ENCODE data around the gene KRT83. TPM values are rescaled to one million over a fixed set of nuclear protein-coding genes. Genes with fewer than 3 reads are reported as not detected.
A peak's percentile ranks its signal among the peaks of the same experiment; 100 is the strongest.
"Not testable (repeated sequence)": the region's sequence is repeated elsewhere in the genome, so short reads cannot be mapped to it uniquely, and the experiment has no call there.

The KRT83 gene
- total and polyA plus RNA-seq, 2 of the 13 experiments (the other 11 are each of a cell fraction or from before 2014, with no cell fraction given), result not detected

GRCh38 chr12:52346593-52346992 is 25.4 kb upstream of the KRT83 start:
- DNase-seq (ENCODE audit: low spot score), result no peak
- Histone ChIP-seq H3K9me3 (ENCODE audit: low read length) (no peaks in the 10 kb centered on the region), H3K4me3 (replicated peaks in 1 of 3; ENCODE audit: insufficient read depth in 1 of 3, low read depth in 2 of 3, low read length in 3 of 3) (no peak overlapping the region), H3K4me2 (ENCODE audit: low read depth, low read length) (no peak overlapping the region), H3K36me3 (replicated peaks in 1 of 2; ENCODE audit: control insufficient read depth in 1 of 2, insufficient read depth in 2 of 2, low read length in 2 of 2) (no peaks in the 10 kb centered on the region), H3K4me1 (ENCODE audit: insufficient read depth, low read length) (peaks cover 10% of the 10 kb centered on the region), H3K79me2 (ENCODE audit: insufficient read depth, low read length) (no peaks in the 10 kb centered on the region), H2AFZ (ENCODE audit: low read length) (no peak overlapping the region), H3K9ac (ENCODE audit: insufficient read depth, low read depth, low read length) (no peak overlapping the region), H3K27me3 (ENCODE audit: control insufficient read depth in 1 of 2, insufficient read depth in 2 of 2, low read length in 2 of 2) (peaks cover 2 to 33% of the 10 kb centered on the region in 2 experiments), H4K20me1 (ENCODE audit: insufficient read depth, low read length) (no peaks in the 10 kb centered on the region), H3K27ac (ENCODE audit: extremely low read length, insufficient read depth, low read length) (no peak overlapping the region)
- POLR2A ChIA-PET, result no interaction called here
- in situ Hi-C loops (cut with HindIII; ENCODE audit: extremely low pct_ligation_motif_present, low pct_unique_long_range_greater_than_20kb) (no loop called here), intact Hi-C loops (cut with micrococcal nuclease; ENCODE audit: unreplicated experiment) (no loop called here)
- CTCF ChIA-PET (ENCODE audit: low intra/inter-chr PET ratio, low total read pairs), result no interaction called here
- TF ChIP-seq RBAK (CRISPR knock-in tag; IDR thresholded peaks at IDR 0.05), result no peak
- no peak for TF ChIP-seq ZNF569 (CRISPR knock-in tag; IDR thresholded peaks at IDR 0.05; ENCODE audit: borderline replicate concordance)
- BruUV-seq (replicated peaks), result no TSS peak
- WGBS (ENCODE audit: low lambda C conversion rate), result 0% methylated on average over 4 of the region's 4 CpGs
- FAIRE-seq, result no peak
- ATAC-seq, result peak; percentile 37; the same call in 2 of the 3 replicates

- not testable (repeated sequence) for BruUV-seq (replicated peaks); H3K4me2 ChIP-seq (ENCODE audit: low read depth, low read length)
- 42% methylated on average over 5 of the region's 8 CpGs for WGBS (ENCODE audit: low lambda C conversion rate)
These were observed 23.8 kb upstream of the KRT83 start for GRCh38 chr12:52345041-52345440.

DNA sequence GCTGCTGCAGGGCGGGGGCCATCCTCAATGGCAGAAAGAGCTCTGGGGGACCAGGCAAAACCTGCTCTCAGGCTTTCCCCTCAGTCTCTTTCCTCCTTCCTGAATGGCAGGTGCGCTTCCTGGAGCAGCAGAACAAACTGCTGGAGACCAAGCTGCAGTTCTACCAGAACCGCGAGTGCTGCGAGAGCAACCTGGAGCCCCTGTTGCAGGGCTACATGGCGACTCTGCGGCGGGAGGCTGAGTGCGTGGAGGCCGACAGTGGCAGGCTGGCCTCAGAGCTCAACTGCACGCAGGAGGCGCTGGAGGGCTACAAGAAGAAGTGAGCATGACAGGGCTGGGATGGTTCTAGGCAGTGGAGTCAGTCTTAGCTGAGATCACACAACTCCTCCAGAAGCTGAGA is 22.9 kb upstream of the KRT83 start:
- Histone ChIP-seq H3K4me3 (replicated peaks in 1 of 3; ENCODE audit: insufficient read depth in 1 of 3, low read depth in 2 of 3, low read length in 3 of 3) (no peak overlapping the region), H3K9ac (ENCODE audit: insufficient read depth, low read depth, low read length) (no peak overlapping the region), H3K27ac (ENCODE audit: extremely low read length, insufficient read depth, low read length) (no peak overlapping the region), H3K9me3 (ENCODE audit: low read length) (no peaks in the 10 kb centered on the region), H3K36me3 (replicated peaks in 1 of 2; ENCODE audit: control insufficient read depth in 1 of 2, insufficient read depth in 2 of 2, low read length in 2 of 2) (no peaks in the 10 kb centered on the region), H3K4me2 (ENCODE audit: low read depth, low read length) (no peak overlapping the region), H2AFZ (ENCODE audit: low read length) (no peak overlapping the region), H3K4me1 (ENCODE audit: insufficient read depth, low read length) (peaks cover 10% of the 10 kb centered on the region), H3K27me3 (ENCODE audit: control insufficient read depth in 1 of 2, insufficient read depth in 2 of 2, low read length in 2 of 2) (peaks cover 3 to 34% of the 10 kb centered on the region in 2 experiments), H4K20me1 (ENCODE audit: insufficient read depth, low read length) (no peaks in the 10 kb centered on the region), H3K79me2 (ENCODE audit: insufficient read depth, low read length) (no peaks in the 10 kb centered on the region)
- no peak for DNase-seq (ENCODE audit: low spot score)
- 59% methylated on average over 6 of the region's 12 CpGs for WGBS (ENCODE audit: low lambda C conversion rate)
- no peak for ATAC-seq
- in situ Hi-C loops (cut with HindIII; ENCODE audit: extremely low pct_ligation_motif_present, low pct_unique_long_range_greater_than_20kb) (no loop called here), intact Hi-C loops (cut with micrococcal nuclease; ENCODE audit: unreplicated experiment) (no loop called here)
- ChIA-PET CTCF (ENCODE audit: low intra/inter-chr PET ratio, low total read pairs) (no interaction called here), POLR2A (no interaction called here)
- BruUV-seq (replicated peaks), result no TSS peak
- no peak for FAIRE-seq
- TF ChIP-seq SIX4 (CRISPR knock-in tag; IDR thresholded peaks at IDR 0.05), result no peak
- TF ChIP-seq PHF21A (CRISPR knock-in tag; IDR thresholded peaks at IDR 0.05), result no peak
- TF ChIP-seq LCORL (IDR thresholded peaks at IDR 0.05), result no peak
- TF ChIP-seq LCORL (CRISPR knock-in tag; IDR thresholded peaks at IDR 0.05), result no peak
- no peak for TF ChIP-seq ZNF839 (CRISPR knock-in tag; IDR thresholded peaks at IDR 0.05; ENCODE audit: borderline replicate concordance)
- no peak for TF ChIP-seq ONECUT2 (CRISPR knock-in tag; IDR thresholded peaks at IDR 0.05)
- TF ChIP-seq ZSCAN21 (CRISPR knock-in tag; IDR thresholded peaks at IDR 0.05; ENCODE audit: borderline replicate concordance), result no peak
- TF ChIP-seq, protein P1, sequence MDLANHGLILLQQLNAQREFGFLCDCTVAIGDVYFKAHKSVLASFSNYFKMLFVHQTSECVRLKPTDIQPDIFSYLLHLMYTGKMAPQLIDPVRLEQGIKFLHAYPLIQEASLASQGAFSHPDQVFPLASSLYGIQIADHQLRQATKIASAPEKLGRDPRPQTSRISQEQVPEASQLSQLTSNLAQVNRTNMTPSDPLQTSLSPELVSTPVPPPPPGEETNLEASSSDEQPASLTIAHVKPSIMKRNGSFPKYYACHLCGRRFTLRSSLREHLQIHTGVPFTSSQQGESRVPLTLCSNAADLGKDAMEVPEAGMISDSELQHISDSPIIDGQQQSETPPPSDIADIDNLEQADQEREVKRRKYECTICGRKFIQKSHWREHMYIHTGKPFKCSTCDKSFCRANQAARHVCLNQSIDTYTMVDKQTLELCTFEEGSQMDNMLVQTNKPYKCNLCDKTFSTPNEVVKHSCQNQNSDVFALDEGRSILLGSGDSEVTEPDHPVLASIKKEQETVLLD (CRISPR knock-in tag; IDR thresholded peaks at IDR 0.05; ENCODE audit: low read depth), result no peak
- no peak for TF ChIP-seq ZNF784 (CRISPR knock-in tag; IDR thresholded peaks at IDR 0.05; ENCODE audit: borderline replicate concordance)
- no peak for TF ChIP-seq ZNF619 (CRISPR knock-in tag; IDR thresholded peaks at IDR 0.05)

More at GRCh38 chr12:52345041-52345440, 23.8 kb upstream of the KRT83 start:
- FAIRE-seq; intact Hi-C loops (cut with micrococcal nuclease; ENCODE audit: unreplicated experiment); H2AFZ ChIP-seq (ENCODE audit: low read length); in situ Hi-C loops (cut with HindIII; ENCODE audit: extremely low pct_ligation_motif_present, low pct_unique_long_range_greater_than_20kb); H3K4me1 ChIP-seq (ENCODE audit: insufficient read depth, low read length); ATAC-seq; H3K27ac ChIP-seq (ENCODE audit: extremely low read length, insufficient read depth, low read length); DNase-seq (ENCODE audit: low spot score); H3K79me2 ChIP-seq (ENCODE audit: insufficient read depth, low read length); H3K9me3 ChIP-seq (ENCODE audit: low read length); CTCF ChIA-PET (ENCODE audit: low intra/inter-chr PET ratio, low total read pairs); H4K20me1 ChIP-seq (ENCODE audit: insufficient read depth, low read length); POLR2A ChIA-PET; H3K9ac ChIP-seq (ENCODE audit: insufficient read depth, low read depth, low read length); H3K36me3 ChIP-seq (replicated peaks in 1 of 2; ENCODE audit: control insufficient read depth in 1 of 2, insufficient read depth in 2 of 2, low read length in 2 of 2); H3K4me3 ChIP-seq (replicated peaks in 1 of 3; ENCODE audit: insufficient read depth in 1 of 3, low read depth in 2 of 3, low read length in 3 of 3): not testable (repeated sequence)
- peaks cover 3 to 37% of the 10 kb centered on the region in 2 experiments for H3K27me3 ChIP-seq (ENCODE audit: control insufficient read depth in 1 of 2, insufficient read depth in 2 of 2, low read length in 2 of 2)

Measured in HepG2 (cell line).